Ectodermal cell (in vitro differentiated cells): ENCODE data around the gene HECTD1.
"Not testable (repeated sequence)": the region's sequence is repeated elsewhere in the genome, so short reads cannot be mapped to it uniquely, and the experiment has no call there.

Experiments used
- H3K27ac ChIP-seq: 2 replicates; pipeline ENCODE4 v1.7.0; 2013; ENCODE audit warnings: mild to moderate bottlenecking, low read depth, low read length; ENCODE audit not compliant: insufficient read depth, poor library complexity, severe bottlenecking
- H3K27me3 ChIP-seq: 2 replicates; pipeline ENCODE4 v1.7.0; 2013; ENCODE audit warnings: mild to moderate bottlenecking, low read length; ENCODE audit not compliant: insufficient read depth, control insufficient read depth, poor library complexity, severe bottlenecking
- H3K36me3 ChIP-seq: one replicate; pipeline ENCODE4 v1.7.0; 2013; ENCODE audit warnings: low read length; ENCODE audit not compliant: control insufficient read depth, insufficient read depth
- H3K4me1 ChIP-seq: one replicate; pipeline ENCODE4 v1.7.0; 2013; ENCODE audit warnings: low read length; ENCODE audit not compliant: control insufficient read depth, insufficient read depth
- H3K4me3 ChIP-seq: 2 replicates; pipeline ENCODE4 v1.7.0; 2013; ENCODE audit warnings: low read depth, low read length, control low read depth; ENCODE audit not compliant: insufficient read depth
- H3K9me3 ChIP-seq: 2 replicates; pipeline ENCODE4 v1.7.0; 2013; ENCODE audit warnings: mild to moderate bottlenecking, low read length, moderate library complexity; ENCODE audit not compliant: control insufficient read depth
- WGBS, 2 experiments: methylation state at CpG; one replicate each; pipeline ENCODE4 v1.1.7; 2013; ENCODE audit warnings: missing lambda C conversion rate in 2 of 2; 5-methylcytosine and 5-hydroxymethylcytosine counted together

HECTD1 gene

DNA sequence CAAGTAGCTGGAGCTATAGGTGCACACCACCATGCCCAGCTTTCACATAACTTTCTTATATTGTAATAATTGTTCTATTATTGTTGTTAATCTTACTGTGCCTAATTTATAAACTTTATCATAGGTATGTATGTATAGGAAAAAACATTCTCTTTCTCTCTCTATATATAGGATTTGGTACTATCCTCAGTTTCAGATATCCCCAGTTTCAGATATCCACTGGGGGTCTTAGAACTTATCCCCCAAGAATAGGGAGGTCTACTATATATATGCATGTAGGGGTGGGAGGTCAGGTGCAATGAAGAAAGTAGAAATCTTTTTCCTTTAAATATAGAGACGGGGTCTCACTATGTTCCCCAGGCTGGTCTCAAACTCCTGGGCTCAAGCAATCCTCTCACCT, 110.5 kb downstream of the HECTD1 start:
- Histone ChIP-seq H3K27me3 (no peaks in the 10 kb centered on the region), H3K4me1 (no peaks in the 10 kb centered on the region), H3K4me3 (no peak overlapping the region), H3K9me3 (no peaks in the 10 kb centered on the region), H3K36me3 (peaks cover 12% of the 10 kb centered on the region), H3K27ac (no peak overlapping the region)
- 86 to 88% methylated on average over 1 of the region's 1 CpG for WGBS, 2 experiments

DNA sequence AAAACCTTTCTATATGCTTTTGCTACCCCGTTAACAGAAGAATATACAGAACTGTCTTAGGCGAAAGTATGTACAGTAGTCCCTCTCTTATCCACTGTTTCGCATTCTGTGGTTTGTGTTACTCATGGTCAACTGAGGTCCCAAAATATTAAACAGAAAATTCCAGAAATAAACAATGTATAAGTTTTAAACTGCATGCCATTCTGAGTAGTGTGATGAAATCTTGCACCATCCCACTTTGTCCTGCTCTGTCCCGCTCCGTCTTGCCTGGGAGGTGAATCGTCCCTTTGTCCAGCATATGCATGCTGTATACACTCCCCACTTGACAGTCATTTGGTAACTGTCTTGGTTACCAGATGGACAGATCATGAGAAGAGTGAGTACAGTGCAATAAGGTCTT, 111.3 kb downstream of the HECTD1 start:
- Histone ChIP-seq H3K36me3 (peaks cover 6% of the 10 kb centered on the region), H3K4me1 (no peaks in the 10 kb centered on the region), H3K9me3 (no peaks in the 10 kb centered on the region), H3K4me3 (no peak overlapping the region), H3K27me3 (no peaks in the 10 kb centered on the region), H3K27ac (no peak overlapping the region)
- 93 to 95% methylated on average over 6 of the region's 6 CpGs for WGBS, 2 experiments

GRCh38 chr14:31095817-31096216, 111.8 kb downstream of the HECTD1 start:
- H3K27ac ChIP-seq, result not testable (repeated sequence)

GRCh38 chr14:31093884-31094839, 113.4 kb downstream of the HECTD1 start:
- H3K36me3 ChIP-seq, H3K9me3 ChIP-seq, H3K4me1 ChIP-seq, H3K4me3 ChIP-seq, H3K27me3 ChIP-seq, H3K27ac ChIP-seq: not testable (repeated sequence)
- WGBS, 2 experiments, result 88 to 93% methylated on average over 10 of the region's 10 CpGs

More at GRCh38 chr14:31095817-31096216, 111.8 kb downstream of the HECTD1 start:
- not testable (repeated sequence) for H3K4me3 ChIP-seq, H3K9me3 ChIP-seq, H3K4me1 ChIP-seq, H3K27me3 ChIP-seq, H3K36me3 ChIP-seq
- WGBS, 2 experiments, result 94 to 95% methylated on average over 8 of the region's 8 CpGs

GRCh38 chr14:31092160-31092708, 115.4 kb downstream of the HECTD1 start:
- Histone ChIP-seq H3K27me3 (no peaks in the 10 kb centered on the region), H3K4me3 (no peak overlapping the region), H3K36me3 (no peaks in the 10 kb centered on the region), H3K27ac (no peak overlapping the region), H3K4me1 (no peaks in the 10 kb centered on the region), H3K9me3 (no peaks in the 10 kb centered on the region)
- 93% methylated on average over 2 of the region's 2 CpGs for WGBS, 2 experiments

- Histone ChIP-seq H3K27me3 (no peaks in the 10 kb centered on the region), H3K4me1 (no peaks in the 10 kb centered on the region), H3K9me3 (no peaks in the 10 kb centered on the region), H3K36me3 (no peaks in the 10 kb centered on the region), H3K27ac (no peak overlapping the region), H3K4me3 (no peak overlapping the region)
- 92 to 96% methylated on average over 4 to 5 of the region's 5 CpGs for WGBS, 2 experiments
Measured at GRCh38 chr14:31090883-31091764, 116.5 kb downstream of the HECTD1 start.

GRCh38 chr14:31086466-31086865, 121.1 kb downstream of the HECTD1 start:
- not testable (repeated sequence) for H3K36me3 ChIP-seq, H3K4me3 ChIP-seq, H3K27me3 ChIP-seq, H3K4me1 ChIP-seq, H3K9me3 ChIP-seq, H3K27ac ChIP-seq
- WGBS, 2 experiments, result 87 to 95% methylated on average over 9 of the region's 9 CpGs

DNA sequence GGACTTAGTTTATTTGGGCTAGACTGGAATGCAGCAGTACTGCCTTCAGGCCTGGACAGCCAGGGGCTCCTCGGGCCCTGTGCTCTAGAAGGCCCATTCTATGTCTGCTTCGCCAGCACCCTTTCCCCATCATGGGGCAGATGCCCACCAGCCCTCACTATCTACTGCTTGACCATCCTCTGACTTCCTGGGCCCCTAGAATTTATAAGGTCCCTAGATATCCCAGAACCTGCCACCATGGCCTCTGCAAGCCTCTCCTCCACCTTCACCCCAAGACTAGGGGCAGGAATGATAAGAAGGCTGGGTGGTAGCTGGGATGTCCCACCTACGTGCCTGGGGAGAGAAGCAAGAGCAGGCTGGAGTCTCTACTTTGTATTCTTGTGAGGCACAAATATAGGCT, 122.6 kb downstream of the HECTD1 start:
- no peak overlapping the region for H3K27ac ChIP-seq
- no peaks in the 10 kb centered on the region for H3K36me3 ChIP-seq
- H3K4me3 ChIP-seq, result no peak overlapping the region
- WGBS, 2 experiments, result 93 to 98% methylated on average over 3 of the region's 3 CpGs
- H3K4me1 ChIP-seq, result no peaks in the 10 kb centered on the region
- H3K9me3 ChIP-seq, result no peaks in the 10 kb centered on the region
- no peaks in the 10 kb centered on the region for H3K27me3 ChIP-seq

DNA sequence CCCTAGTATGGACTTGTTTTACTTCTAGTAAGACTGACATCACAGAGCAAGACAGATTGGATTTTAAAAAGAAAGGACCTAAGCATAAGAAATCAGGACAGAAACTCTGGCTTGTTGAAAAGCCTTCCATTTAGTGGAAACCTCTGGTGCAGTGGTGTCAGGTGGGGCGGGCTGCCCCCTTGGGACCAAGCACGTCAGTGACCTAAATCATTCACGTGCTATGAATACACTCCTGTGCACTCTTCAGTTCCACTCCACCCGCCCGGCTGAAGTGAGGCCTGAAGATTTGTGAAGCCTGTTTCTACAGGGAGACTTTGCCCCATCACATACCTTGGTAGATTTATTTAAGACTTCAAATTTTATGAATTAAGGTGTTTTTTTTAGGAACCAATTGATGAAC, 123.2 kb downstream of the HECTD1 start:
- Histone ChIP-seq H3K9me3 (no peaks in the 10 kb centered on the region), H3K36me3 (no peaks in the 10 kb centered on the region), H3K27ac (no peak overlapping the region), H3K4me1 (no peaks in the 10 kb centered on the region), H3K4me3 (no peak overlapping the region), H3K27me3 (no peaks in the 10 kb centered on the region)
- WGBS, 2 experiments, result 85 to 88% methylated on average over 5 of the region's 5 CpGs

DNA sequence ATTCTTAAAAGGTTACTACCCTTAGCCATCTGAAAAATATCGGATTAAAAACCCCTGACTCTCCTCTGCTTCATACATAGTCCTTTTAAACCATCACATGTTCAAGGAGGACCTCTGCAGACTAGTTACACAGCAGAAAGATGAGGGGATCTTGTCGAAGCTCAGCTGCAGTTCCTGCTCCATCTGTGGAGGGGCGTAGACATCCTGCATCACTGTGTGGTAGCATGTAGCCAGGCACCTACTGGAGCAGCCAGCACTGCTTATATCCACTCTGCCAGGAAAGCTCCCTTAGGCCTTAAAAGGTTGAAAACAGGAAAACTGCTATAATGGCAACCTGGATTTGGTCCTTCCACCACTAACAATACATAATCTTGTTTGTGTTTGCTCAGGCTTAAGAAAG, 123.8 kb downstream of the HECTD1 start:
- H3K27ac ChIP-seq, result no peak overlapping the region
- no peaks in the 10 kb centered on the region for H3K36me3 ChIP-seq
- WGBS, 2 experiments, result 87 to 96% methylated on average over 3 of the region's 3 CpGs
- no peak overlapping the region for H3K4me3 ChIP-seq
- no peaks in the 10 kb centered on the region for H3K9me3 ChIP-seq
- no peaks in the 10 kb centered on the region for H3K27me3 ChIP-seq
- no peaks in the 10 kb centered on the region for H3K4me1 ChIP-seq
